Measurements from ENCODE around the gene TWIST2.

Gene TWIST2

DNA sequence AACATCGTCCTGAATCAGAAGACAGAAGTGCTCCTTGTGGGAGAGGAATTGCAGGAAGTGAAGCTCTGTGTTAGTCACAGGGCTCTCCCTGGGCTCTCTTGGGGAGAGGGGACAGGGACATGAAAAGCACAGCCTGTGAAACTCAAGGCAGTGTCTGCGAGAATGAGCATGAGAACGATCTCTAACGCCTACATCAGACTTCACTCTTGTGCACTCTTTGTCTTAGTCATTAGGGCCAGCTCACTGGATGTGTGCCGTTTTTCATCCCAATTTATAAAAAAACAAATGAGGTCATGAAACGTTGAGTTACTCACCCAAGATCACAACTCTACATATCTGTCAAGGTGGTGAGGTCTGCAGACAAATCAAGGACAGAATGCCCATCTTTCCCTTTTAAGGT lies 27.0 kb upstream of the TWIST2 start:
- Mint-ChIP-seq H3K36me3 (no peaks in the 10 kb centered on the region), H3K27ac (no peak overlapping the region), H3K4me3 (no peak overlapping the region), H3K27me3 (peaks cover 43% of the 10 kb centered on the region), H3K9me3 (ENCODE audit: low read depth) (peaks cover 15% of the 10 kb centered on the region), H3K4me1 (ENCODE audit: low read depth) (no peaks in the 10 kb centered on the region)

GRCh38 chr2:238821391-238821790 lies 26.5 kb upstream of the TWIST2 start:
- H3K9me3 Mint-ChIP-seq (ENCODE audit: low read depth) = peaks cover 17% of the 10 kb centered on the region
- H3K36me3 Mint-ChIP-seq = no peaks in the 10 kb centered on the region
- H3K27ac Mint-ChIP-seq = no peak overlapping the region
- no peak overlapping the region for H3K4me3 Mint-ChIP-seq
- H3K27me3 Mint-ChIP-seq = peaks cover 45% of the 10 kb centered on the region
- H3K4me1 Mint-ChIP-seq (ENCODE audit: low read depth) = no peaks in the 10 kb centered on the region

DNA sequence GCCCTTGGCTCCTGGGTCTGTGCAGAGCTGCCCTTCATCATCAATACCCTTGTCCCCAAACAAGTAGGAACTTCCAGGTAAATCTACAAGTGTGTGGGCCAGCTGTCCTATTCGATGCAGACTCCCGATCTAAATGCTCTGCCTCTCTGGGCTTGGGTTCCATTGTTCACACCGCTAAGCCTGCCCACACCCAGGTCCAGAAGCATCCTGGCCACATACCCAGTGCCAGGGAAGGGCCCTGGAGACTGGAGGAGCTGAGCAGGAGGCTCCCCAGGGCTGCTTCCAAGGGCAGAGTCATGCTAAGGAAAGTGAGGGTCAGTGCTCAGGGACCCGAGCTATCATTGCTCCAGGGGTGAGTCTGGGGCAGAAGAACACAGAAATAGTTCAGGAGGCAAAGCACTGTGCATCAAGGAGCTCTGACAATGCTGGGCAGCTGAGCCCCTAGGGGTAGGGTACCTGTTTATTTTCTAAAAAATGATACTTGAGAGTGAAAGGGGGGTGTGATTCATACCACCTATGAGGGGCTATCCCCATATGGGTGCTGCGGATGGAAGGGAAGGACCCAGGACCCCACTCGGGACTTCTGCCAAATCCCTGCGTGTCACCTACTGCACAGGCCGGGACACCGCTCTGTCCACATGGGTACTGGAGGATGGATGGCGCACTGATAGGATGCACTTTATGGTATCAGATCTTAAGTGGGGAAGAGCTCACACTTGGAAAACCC lies 25.8 kb upstream of the TWIST2 start:
- Mint-ChIP-seq H3K4me3 (no peak overlapping the region), H3K27me3 (peaks cover 42% of the 10 kb centered on the region), H3K9me3 (ENCODE audit: low read depth) (peaks cover 18% of the 10 kb centered on the region), H3K36me3 (no peaks in the 10 kb centered on the region), H3K27ac (no peak overlapping the region), H3K4me1 (ENCODE audit: low read depth) (no peaks in the 10 kb centered on the region)

GRCh38 chr2:238822955-238823354 lies 24.9 kb upstream of the TWIST2 start:
- H3K27me3 Mint-ChIP-seq = peaks cover 36% of the 10 kb centered on the region
- H3K9me3 Mint-ChIP-seq (ENCODE audit: low read depth) = peaks cover 18% of the 10 kb centered on the region
- H3K36me3 Mint-ChIP-seq = no peaks in the 10 kb centered on the region
- H3K4me1 Mint-ChIP-seq (ENCODE audit: low read depth) = no peaks in the 10 kb centered on the region
- H3K4me3 Mint-ChIP-seq = no peak overlapping the region
- H3K27ac Mint-ChIP-seq = no peak overlapping the region

GRCh38 chr2:238831177-238831576 lies 16.7 kb upstream of the TWIST2 start:
- Mint-ChIP-seq H3K27me3 (peaks cover 31% of the 10 kb centered on the region), H3K4me3 (no peak overlapping the region), H3K9me3 (ENCODE audit: low read depth) (peaks cover 3% of the 10 kb centered on the region), H3K4me1 (ENCODE audit: low read depth) (no peaks in the 10 kb centered on the region), H3K27ac (no peak overlapping the region), H3K36me3 (no peaks in the 10 kb centered on the region)

GRCh38 chr2:238834982-238835381 lies 12.9 kb upstream of the TWIST2 start:
- Mint-ChIP-seq H3K36me3 (no peaks in the 10 kb centered on the region), H3K27ac (no peak overlapping the region), H3K4me3 (no peak overlapping the region), H3K27me3 (peaks cover 28% of the 10 kb centered on the region), H3K9me3 (ENCODE audit: low read depth) (no peaks in the 10 kb centered on the region), H3K4me1 (ENCODE audit: low read depth) (no peaks in the 10 kb centered on the region)

DNA sequence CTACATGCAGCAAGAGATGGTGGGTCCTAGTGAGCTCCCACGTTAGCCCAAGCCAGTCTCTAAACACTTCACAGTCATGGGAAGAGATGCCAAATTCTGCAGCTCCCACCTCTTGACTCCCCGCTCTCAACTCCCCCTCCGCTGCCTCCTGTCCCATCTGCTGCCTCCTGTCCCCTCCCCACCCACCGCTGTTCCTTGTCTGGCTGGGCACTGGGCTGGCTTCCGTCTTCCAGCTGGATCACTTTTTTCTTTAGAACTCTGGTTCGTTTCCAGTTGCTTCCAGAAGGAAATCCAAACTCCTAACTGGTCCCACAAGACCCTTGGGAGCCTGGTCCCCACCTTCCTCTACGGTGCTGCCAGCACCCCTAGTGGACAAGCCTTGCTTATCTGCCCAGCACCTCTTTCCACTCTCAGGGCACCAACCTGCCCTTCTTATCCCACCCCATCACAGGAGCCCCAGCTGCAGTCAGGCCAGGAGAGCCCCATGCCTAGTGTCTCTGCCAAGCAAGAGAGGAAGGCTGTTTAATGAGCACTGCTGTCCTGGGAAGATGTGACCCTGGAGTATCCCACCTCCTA lies 12.1 kb upstream of the TWIST2 start:
- no peaks in the 10 kb centered on the region for H3K36me3 Mint-ChIP-seq
- H3K9me3 Mint-ChIP-seq (ENCODE audit: low read depth) = no peaks in the 10 kb centered on the region
- H3K27ac Mint-ChIP-seq = no peak overlapping the region
- H3K4me1 Mint-ChIP-seq (ENCODE audit: low read depth) = no peaks in the 10 kb centered on the region
- H3K4me3 Mint-ChIP-seq = no peak overlapping the region
- H3K27me3 Mint-ChIP-seq = peaks cover 28% of the 10 kb centered on the region

GRCh38 chr2:238838786-238839327 lies 9.0 kb upstream of the TWIST2 start:
- no peak overlapping the region for H3K27ac Mint-ChIP-seq
- H3K9me3 Mint-ChIP-seq (ENCODE audit: low read depth) = no peaks in the 10 kb centered on the region
- H3K4me1 Mint-ChIP-seq (ENCODE audit: low read depth) = no peaks in the 10 kb centered on the region
- H3K4me3 Mint-ChIP-seq = no peak overlapping the region
- peaks cover 21% of the 10 kb centered on the region for H3K27me3 Mint-ChIP-seq
- no peaks in the 10 kb centered on the region for H3K36me3 Mint-ChIP-seq

DNA sequence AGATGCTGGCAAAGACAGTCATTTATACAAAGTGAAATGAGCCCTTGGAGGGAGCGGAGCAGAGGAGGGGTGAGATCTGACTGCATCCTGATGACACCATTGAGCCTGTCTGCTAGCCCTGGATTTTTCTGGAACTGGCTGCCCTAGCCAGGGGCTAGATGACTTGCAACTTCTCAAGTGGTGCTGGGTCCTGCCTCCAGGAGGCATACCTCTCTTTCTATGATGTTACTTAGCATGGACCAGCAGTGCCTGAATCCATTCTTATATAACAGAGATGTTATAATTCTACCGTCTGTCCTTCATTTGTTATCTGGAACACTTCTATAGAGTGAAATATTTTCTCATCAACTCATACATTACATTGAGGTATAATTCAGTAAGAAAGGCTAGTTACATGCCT lies 8.5 kb upstream of the TWIST2 start:
- no peaks in the 10 kb centered on the region for H3K9me3 Mint-ChIP-seq (ENCODE audit: low read depth)
- no peaks in the 10 kb centered on the region for H3K36me3 Mint-ChIP-seq
- peaks cover 23% of the 10 kb centered on the region for H3K27me3 Mint-ChIP-seq
- no peak overlapping the region for H3K27ac Mint-ChIP-seq
- no peak overlapping the region for H3K4me3 Mint-ChIP-seq
- no peaks in the 10 kb centered on the region for H3K4me1 Mint-ChIP-seq (ENCODE audit: low read depth)

DNA sequence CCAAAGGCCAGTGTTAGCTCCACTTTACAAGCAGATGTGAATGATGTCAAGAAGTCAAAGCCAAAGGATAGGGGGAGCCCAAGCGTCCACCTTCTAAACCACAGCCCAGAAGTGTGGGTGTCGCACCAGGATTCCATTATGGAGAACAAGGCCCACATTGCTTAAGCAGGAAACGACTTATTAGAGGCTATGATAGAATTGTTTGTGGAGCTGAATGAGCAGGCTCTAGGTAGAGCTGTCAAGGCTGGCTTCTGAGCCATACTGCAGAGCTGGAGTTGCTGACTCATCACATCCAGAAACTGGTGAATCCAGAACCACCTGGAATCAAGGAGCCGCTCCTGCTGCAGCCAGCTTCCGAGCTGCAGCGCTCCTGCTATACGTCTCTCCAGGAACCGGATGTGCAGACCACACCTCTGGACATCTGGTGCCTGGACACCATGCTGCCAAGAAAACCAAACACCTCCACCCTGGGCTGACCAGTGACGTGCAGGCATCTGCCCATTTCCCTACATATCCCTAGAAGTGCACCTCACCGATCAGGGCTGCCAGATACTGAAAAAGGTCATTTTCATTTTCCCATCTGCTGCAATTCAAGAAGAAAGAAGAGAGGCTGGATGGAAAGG lies 6.2 kb upstream of the TWIST2 start:
- peaks cover 31% of the 10 kb centered on the region for H3K27me3 Mint-ChIP-seq

DNA sequence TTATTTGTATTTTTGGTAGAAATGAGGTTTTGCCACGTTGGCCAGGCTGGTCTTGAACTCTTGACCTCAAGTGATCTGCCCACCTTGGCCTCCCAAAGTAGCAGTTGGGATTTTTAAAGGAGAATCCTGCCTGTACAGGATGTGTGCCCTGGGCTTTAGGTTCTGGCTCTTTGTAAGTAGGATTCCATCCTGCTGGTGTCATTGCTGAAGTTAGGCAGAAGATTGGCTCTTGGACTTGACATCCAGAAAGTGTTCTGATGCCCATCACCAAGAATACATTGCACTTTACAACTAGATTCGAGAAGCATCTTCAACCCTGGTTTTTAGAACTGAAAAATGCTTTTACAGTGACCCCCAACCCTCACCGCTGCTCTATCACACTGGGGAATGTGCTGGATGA lies 4.4 kb upstream of the TWIST2 start:
- Mint-ChIP-seq H3K36me3 (no peaks in the 10 kb centered on the region), H3K4me3 (no peak overlapping the region), H3K9me3 (ENCODE audit: low read depth) (no peaks in the 10 kb centered on the region), H3K27me3 (peaks cover 27% of the 10 kb centered on the region), H3K4me1 (ENCODE audit: low read depth) (peaks cover 2% of the 10 kb centered on the region), H3K27ac (no peak overlapping the region)

More for the DNA sequence above, 6.2 kb upstream of the TWIST2 start:
- no peak overlapping the region for H3K27ac Mint-ChIP-seq
- peaks cover 2% of the 10 kb centered on the region for H3K4me1 Mint-ChIP-seq (ENCODE audit: low read depth)
- H3K9me3 Mint-ChIP-seq (ENCODE audit: low read depth) = no peaks in the 10 kb centered on the region
- H3K36me3 Mint-ChIP-seq = no peaks in the 10 kb centered on the region
- H3K4me3 Mint-ChIP-seq = no peak overlapping the region

GRCh38 chr2:238845583-238846377 lies 2.1 kb upstream of the TWIST2 start:
- no peaks in the 10 kb centered on the region for H3K9me3 Mint-ChIP-seq (ENCODE audit: low read depth)
- peaks cover 28% of the 10 kb centered on the region for H3K27me3 Mint-ChIP-seq
- no peaks in the 10 kb centered on the region for H3K36me3 Mint-ChIP-seq
- peak overlapping the region; percentile 46 for H3K4me3 Mint-ChIP-seq
- H3K4me1 Mint-ChIP-seq (ENCODE audit: low read depth) = peaks cover 2% of the 10 kb centered on the region
- no peak overlapping the region for H3K27ac Mint-ChIP-seq

DNA sequence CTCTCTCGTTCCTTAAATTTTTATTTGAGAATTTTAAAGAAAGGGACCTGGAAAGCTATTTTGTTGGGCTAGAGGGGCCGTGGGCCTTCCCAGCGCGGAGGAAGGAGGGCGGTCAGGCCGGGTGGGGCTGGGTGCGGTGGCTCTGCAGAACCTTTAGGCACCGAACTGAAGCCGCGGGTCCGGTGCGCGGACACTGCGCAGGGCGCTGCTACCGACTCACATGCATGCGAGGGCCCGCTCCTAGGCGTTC lies 1.6 kb upstream of the TWIST2 start:
- Mint-ChIP-seq H3K9me3 (ENCODE audit: low read depth) (no peaks in the 10 kb centered on the region), H3K27me3 (peaks cover 28% of the 10 kb centered on the region), H3K27ac (no peak overlapping the region), H3K4me1 (ENCODE audit: low read depth) (peaks cover 2% of the 10 kb centered on the region), H3K36me3 (no peaks in the 10 kb centered on the region), H3K4me3 (no peak overlapping the region)

- peaks cover 2% of the 10 kb centered on the region for H3K4me1 Mint-ChIP-seq (ENCODE audit: low read depth)
- no peaks in the 10 kb centered on the region for H3K9me3 Mint-ChIP-seq (ENCODE audit: low read depth)
- peaks cover 28% of the 10 kb centered on the region for H3K27me3 Mint-ChIP-seq
- H3K4me3 Mint-ChIP-seq = no peak overlapping the region
- no peaks in the 10 kb centered on the region for H3K36me3 Mint-ChIP-seq
- H3K27ac Mint-ChIP-seq = no peak overlapping the region
Observed at GRCh38 chr2:238846628-238847418, 1.1 kb upstream of the TWIST2 start.

Data from activated naive CD8-positive, alpha-beta T cell (primary cell).